Testis (tissue), 3 donors: ENCODE data around the gene IFT25. TPM values are rescaled to one million over a fixed set of nuclear protein-coding genes. Genes with fewer than 3 reads are reported as not detected.

Source experiments
- DNase-seq: peaks from one replicate; pipeline ENCODE4 v3.0.0-alpha.2; 2019
- H3K27ac ChIP-seq, 2 donors: fragments of 200-600 bp; sonication (generic); one replicate each; pipeline ENCODE4 v1.5.1; 2019
- H3K27me3 ChIP-seq: fragments of 200-600 bp; sonication (generic); one replicate; pipeline ENCODE4 v1.5.1; 2019
- H3K36me3 ChIP-seq: fragments of 200-600 bp; sonication (generic); one replicate; pipeline ENCODE4 v1.5.1; 2017; ENCODE audit warnings: low read depth; ENCODE audit errors: missing control alignments
- H3K4me1 ChIP-seq: fragments of 200-600 bp; sonication (generic); one replicate; pipeline ENCODE4 v1.5.1; 2019
- H3K4me3 ChIP-seq, 2 donors: fragments of 200-600 bp; sonication (generic); one replicate each; pipeline ENCODE4 v1.5.1; 2017 to 2019
- H3K9me3 ChIP-seq: fragments of 200-600 bp; sonication (generic); one replicate; pipeline ENCODE4 v1.5.1; 2017
- POLR2A ChIP-seq: fragments of 450-650 bp; IDR thresholded peaks from one replicate; pipeline ENCODE4 v1.6.1; 2017; ENCODE audit warnings: antibody characterized with exemption, mild to moderate bottlenecking, moderate library complexity
- WGBS, 2 donors: methylation state at CpG; one replicate each; pipeline ENCODE4 v1.1.5; 2018; 5-methylcytosine and 5-hydroxymethylcytosine counted together
- intact Hi-C: fragments of 100-400 bp; cut with DNase I; formaldehyde crosslinking; loops from one replicate; pipeline ENCODE4 v1.15.1; 2023; ENCODE audit warnings: low total_unique reads
- polyA plus RNA-seq: library from polyadenylated mRNA; stranded (reverse); fragments of 350-450 nt; fragmentation: Illumina TruSeq; extraction: RNeasy Lipid Tissue Mini Kit (QIAGEN cat#74804); gene quantifications from one replicate; pipeline ENCODE4 v1.2.3, GENCODE V29; 2014; ENCODE audit warnings: low read depth, low replicate concordance; ENCODE audit not compliant: insufficient read depth
- total RNA-seq, 2 donors: library from RNA; depleted of rRNA; stranded (reverse); fragments of >200 nt; gene quantifications; one replicate each; pipeline ENCODE4 v1.2.3, GENCODE V29; 2016
- TF ChIP-seq, protein P1 (sequence below), 3 experiments: fragments of 450-650 bp in 2 of 3; fragments of 200-600 bp in 1 of 3; sonication (generic) in 1 of 3; IDR thresholded peaks; one replicate each; pipeline ENCODE4 v1.5.1; 2016 to 2019; ENCODE audit warnings: antibody characterized with exemption in 3 of 3, mild to moderate bottlenecking in 2 of 3, moderate library complexity in 1 of 3

Gene IFT25
- total and polyA plus RNA-seq, 3 donors from 2014 or later, result 28.1 to 43.7 (median 34.1) TPM

GRCh38 chr1:53919675-53920066, 25.8 kb downstream of the IFT25 start:
- Histone ChIP-seq H3K27me3 (no peaks in the 10 kb centered on the region), H3K9me3 (no peaks in the 10 kb centered on the region), H3K4me1 (no peaks in the 10 kb centered on the region), H3K36me3 (no peaks in the 10 kb centered on the region), H3K4me3 (no peak overlapping the region), H3K27ac (no peak overlapping the region)
- intact Hi-C loops, result no loop called here
- TF ChIP-seq, protein P1, sequence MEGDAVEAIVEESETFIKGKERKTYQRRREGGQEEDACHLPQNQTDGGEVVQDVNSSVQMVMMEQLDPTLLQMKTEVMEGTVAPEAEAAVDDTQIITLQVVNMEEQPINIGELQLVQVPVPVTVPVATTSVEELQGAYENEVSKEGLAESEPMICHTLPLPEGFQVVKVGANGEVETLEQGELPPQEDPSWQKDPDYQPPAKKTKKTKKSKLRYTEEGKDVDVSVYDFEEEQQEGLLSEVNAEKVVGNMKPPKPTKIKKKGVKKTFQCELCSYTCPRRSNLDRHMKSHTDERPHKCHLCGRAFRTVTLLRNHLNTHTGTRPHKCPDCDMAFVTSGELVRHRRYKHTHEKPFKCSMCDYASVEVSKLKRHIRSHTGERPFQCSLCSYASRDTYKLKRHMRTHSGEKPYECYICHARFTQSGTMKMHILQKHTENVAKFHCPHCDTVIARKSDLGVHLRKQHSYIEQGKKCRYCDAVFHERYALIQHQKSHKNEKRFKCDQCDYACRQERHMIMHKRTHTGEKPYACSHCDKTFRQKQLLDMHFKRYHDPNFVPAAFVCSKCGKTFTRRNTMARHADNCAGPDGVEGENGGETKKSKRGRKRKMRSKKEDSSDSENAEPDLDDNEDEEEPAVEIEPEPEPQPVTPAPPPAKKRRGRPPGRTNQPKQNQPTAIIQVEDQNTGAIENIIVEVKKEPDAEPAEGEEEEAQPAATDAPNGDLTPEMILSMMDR (IDR thresholded peaks at IDR 0.05), result no peak
- no peak for TF ChIP-seq POLR2A
- WGBS, 2 donors, result 87 to 99% methylated on average over 3 of the region's 3 CpGs
- no peak for DNase-seq

GRCh38 chr1:53918343-53918742, 27.2 kb downstream of the IFT25 start:
- 62 to 64% methylated on average over 5 of the region's 5 CpGs for whole genome bisulfite sequencing, 2 donors
- Histone ChIP-seq H3K9me3 (no peaks in the 10 kb centered on the region), H3K36me3 (no peaks in the 10 kb centered on the region), H3K27me3 (no peaks in the 10 kb centered on the region), H3K4me3 (no peak overlapping the region), H3K27ac (no peak overlapping the region), H3K4me1 (no peaks in the 10 kb centered on the region)
- DNase-seq, result no peak
- intact Hi-C loops, result no loop called here
- TF ChIP-seq, protein P1 (IDR thresholded peaks at IDR 0.05), result no peak
- no peak for TF ChIP-seq POLR2A

DNA sequence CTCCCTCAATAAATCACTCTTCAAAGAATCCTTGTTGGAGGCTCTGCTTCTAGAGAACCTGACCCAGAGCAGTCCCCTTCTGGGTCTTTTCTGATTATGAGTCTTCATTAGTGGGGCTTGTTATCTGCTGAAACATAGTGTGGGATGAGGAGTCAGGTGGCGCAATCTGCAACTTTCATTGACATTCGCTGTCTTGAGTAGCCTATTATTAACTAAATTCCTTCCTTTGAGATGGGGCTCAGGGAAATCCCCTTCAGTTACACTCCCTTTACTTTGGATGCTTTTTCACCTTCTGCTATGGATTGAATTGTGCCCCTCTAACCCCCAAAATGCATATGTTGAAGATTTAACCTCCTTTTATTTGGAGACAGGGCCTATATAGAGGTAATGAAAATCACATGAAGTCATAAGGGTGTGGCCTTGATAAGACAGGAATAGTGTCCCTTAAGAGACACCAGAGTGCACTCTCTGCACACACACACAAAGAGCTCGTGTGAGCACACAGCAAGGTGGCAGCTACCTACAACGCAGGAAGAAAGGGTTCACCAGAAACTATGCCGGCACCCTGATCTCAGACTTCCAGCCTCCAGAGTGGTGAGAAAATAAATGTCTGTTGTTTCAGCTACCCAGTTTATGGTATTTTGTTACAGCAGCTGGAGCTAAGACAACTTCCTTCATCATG, 32.0 kb downstream of the IFT25 start:
- no peaks in the 10 kb centered on the region for H3K27me3 ChIP-seq
- H3K27ac ChIP-seq, result no peak overlapping the region
- no peaks in the 10 kb centered on the region for H3K9me3 ChIP-seq
- no peak for TF ChIP-seq POLR2A
- TF ChIP-seq, protein P1 (IDR thresholded peaks at IDR 0.05), result no peak
- intact Hi-C loops, result no loop called here
- no peak for DNase-seq
- WGBS, 2 donors, result 77 to 79% methylated on average over 5 of the region's 5 CpGs
- no peaks in the 10 kb centered on the region for H3K36me3 ChIP-seq
- peaks cover 8% of the 10 kb centered on the region for H3K4me1 ChIP-seq
- no peak overlapping the region for H3K4me3 ChIP-seq

- no peak for TF ChIP-seq POLR2A
- TF ChIP-seq, protein P1 (IDR thresholded peaks at IDR 0.05), result no peak
- no peak for DNase-seq
- Histone ChIP-seq H3K4me1 (peaks cover 8% of the 10 kb centered on the region), H3K36me3 (no peaks in the 10 kb centered on the region), H3K27me3 (no peaks in the 10 kb centered on the region), H3K4me3 (no peak overlapping the region), H3K9me3 (no peaks in the 10 kb centered on the region), H3K27ac (no peak overlapping the region)
- WGBS, 2 donors, result 88 to 91% methylated on average over 4 of the region's 4 CpGs
- intact Hi-C loops, result no loop called here
Observed at GRCh38 chr1:53911442-53911841, 34.1 kb downstream of the IFT25 start.

- no peak for DNase-seq
- intact Hi-C loops, result no loop called here
- no peaks in the 10 kb centered on the region for H3K9me3 ChIP-seq
- no peak overlapping the region for H3K4me3 ChIP-seq
- no peaks in the 10 kb centered on the region for H3K36me3 ChIP-seq
- TF ChIP-seq, protein P1 (IDR thresholded peaks at IDR 0.05), result no peak
- no peak for TF ChIP-seq POLR2A
- 44 to 57% methylated on average over 3 of the region's 3 CpGs for WGBS, 2 donors
- H3K27me3 ChIP-seq, result no peaks in the 10 kb centered on the region
- peaks cover 8% of the 10 kb centered on the region for H3K4me1 ChIP-seq
- peak overlapping the region in 1 of 2 donors; percentile 2 for H3K27ac ChIP-seq
Observed at GRCh38 chr1:53909946-53910345, 35.6 kb downstream of the IFT25 start.
